ENCODE data around the gene PSMA4.
"Not testable (repeated sequence)": the region's sequence is repeated elsewhere in the genome, so short reads cannot be mapped to it uniquely, and the experiment has no call there.

The PSMA4 gene

GRCh38 chr15:78551902-78552301 lies 11.7 kb downstream of the PSMA4 start:
- no peak for DNase-seq (ENCODE audit: low spot score)

- DNase-seq (ENCODE audit: low spot score), result no peak
Measured at GRCh38 chr15:78552597-78552996, 12.4 kb downstream of the PSMA4 start.

GRCh38 chr15:78560201-78560600 lies 20.0 kb downstream of the PSMA4 start:
- not testable (repeated sequence) for DNase-seq (ENCODE audit: low spot score)

- DNase-seq (ENCODE audit: low spot score), result no peak
Measured at GRCh38 chr15:78561490-78561889, 21.2 kb downstream of the PSMA4 start.

GRCh38 chr15:78563092-78563491 lies 22.8 kb downstream of the PSMA4 start:
- no peak for DNase-seq (ENCODE audit: low spot score)

GRCh38 chr15:78564743-78565096 lies 24.5 kb downstream of the PSMA4 start:
- no peak for DNase-seq (ENCODE audit: low spot score)

GRCh38 chr15:78565097-78565950 lies 25.1 kb downstream of the PSMA4 start, which contains the start of gene CHRNA5:
TSS of gene CHRNA5 (plus strand) at chr15:78565520. CDS start at chr15:78565720, 200 bp downstream.
- no peak for DNase-seq (ENCODE audit: low spot score)

- DNase-seq (ENCODE audit: low spot score), result no peak
Measured at GRCh38 chr15:78565951-78566774, 25.9 kb downstream of the PSMA4 start.

- no peak for DNase-seq (ENCODE audit: low spot score)
Measured at GRCh38 chr15:78567531-78567930, 27.3 kb downstream of the PSMA4 start.

- DNase-seq (ENCODE audit: low spot score), result no peak
Measured at GRCh38 chr15:78570710-78571109, 30.5 kb downstream of the PSMA4 start.

GRCh38 chr15:78571382-78571781 lies 31.1 kb downstream of the PSMA4 start:
- DNase-seq (ENCODE audit: low spot score), result no peak

GRCh38 chr15:78573416-78573815 lies 33.2 kb downstream of the PSMA4 start:
- DNase-seq (ENCODE audit: low spot score), result no peak

- no peak for DNase-seq (ENCODE audit: low spot score)
Measured at GRCh38 chr15:78574944-78575343, 34.7 kb downstream of the PSMA4 start.

GRCh38 chr15:78597583-78597982 lies 57.3 kb downstream of the PSMA4 start:
- no peak for DNase-seq (ENCODE audit: low spot score)

- no peak for DNase-seq (ENCODE audit: low spot score)
Measured at GRCh38 chr15:78598348-78598747, 58.1 kb downstream of the PSMA4 start.

- DNase-seq (ENCODE audit: low spot score), result no peak
Measured at GRCh38 chr15:78599189-78599588, 58.9 kb downstream of the PSMA4 start.

Measured in hematopoietic multipotent progenitor cell treated with erythropoietin and hydrocortisone succinate and interleukin-3 and kit ligand, for 15 days (in vitro differentiated cells).